ENCODE data around the gene METTL17. TPM values are rescaled to one million over a fixed set of nuclear protein-coding genes. Genes with fewer than 3 reads are reported as not detected.

Gene METTL17
- total RNA-seq, 1 experiment from 2014 or later: 39.6 TPM

DNA sequence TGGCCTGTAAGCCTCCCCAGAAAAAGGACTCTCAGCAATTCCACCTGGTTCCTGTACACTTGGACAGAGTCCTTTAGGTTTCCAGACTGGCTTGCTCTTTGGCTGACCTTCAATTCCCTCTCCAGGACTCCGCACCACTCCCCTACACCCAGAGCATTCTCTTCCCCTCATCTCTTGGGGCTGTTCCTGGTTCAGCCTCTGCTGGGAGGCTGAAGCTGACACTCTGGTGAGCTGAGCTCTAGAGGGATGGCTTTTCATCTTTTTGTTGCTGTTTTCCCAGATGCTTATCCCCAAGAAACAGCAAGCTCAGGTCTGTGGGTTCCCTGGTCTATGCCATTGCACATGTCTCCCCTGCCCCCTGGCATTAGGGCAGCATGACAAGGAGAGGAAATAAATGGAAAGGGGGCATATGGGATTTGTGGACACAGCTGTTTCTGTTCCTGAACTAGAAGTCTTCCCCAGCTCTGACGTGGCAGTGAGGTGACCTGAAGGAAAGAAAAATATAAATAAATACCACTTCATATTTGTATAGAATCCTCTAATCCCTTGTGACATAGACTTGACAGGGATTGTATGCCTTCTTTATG lies 53.7 kb downstream of the METTL17 start:
- intact Hi-C loops (cut with micrococcal nuclease; ENCODE audit: unreplicated experiment) (no loop called here), in situ Hi-C loops (cut with HindIII; ENCODE audit: low pct_unique_long_range_greater_than_20kb, low sequenced_read_pairs) (no loop called here)
- POLR2A ChIA-PET: no interaction called here
- H3K36me3 ChIP-seq (ENCODE audit: control insufficient read depth, insufficient read depth, low read length): no peaks in the 10 kb centered on the region
- no peak overlapping the region for H3K27ac ChIP-seq (ENCODE audit: low read length)
- peaks cover 2% of the 10 kb centered on the region for H3K27me3 ChIP-seq (ENCODE audit: control insufficient read depth, insufficient read depth, low read length)
- no peaks in the 10 kb centered on the region for H3K4me1 ChIP-seq (ENCODE audit: control insufficient read depth, insufficient read depth, low read length)
- no TSS peak for BruUV-seq (replicated peaks)
- H3K4me3 ChIP-seq (ENCODE audit: low read depth in 2 of 2, low read length in 2 of 2): no peak overlapping the region
- CTCF ChIA-PET: interaction anchor here (0.5 to 1.2 kb wide), 3 partner anchors 29 to 171 kb away, joined by 4 to 5 read pairs (median 5); no protein-coding TSS in a partner anchor
- TF ChIP-seq TCF7L2 (IDR thresholded peaks at IDR 0.05; ENCODE audit: low read depth, low read length): no peak
- H3K9me3 ChIP-seq (ENCODE audit: control insufficient read depth, insufficient read depth, low read depth, low read length): no peaks in the 10 kb centered on the region
- DNase-seq (ENCODE audit: low read depth, low spot score) (no peak), ATAC-seq (no peak)

- no peaks in the 10 kb centered on the region for H3K36me3 ChIP-seq (ENCODE audit: control insufficient read depth, insufficient read depth, low read length)
- intact Hi-C loops (cut with micrococcal nuclease; ENCODE audit: unreplicated experiment): no loop called here
- CTCF ChIA-PET: interaction anchor here (0.5 to 1.2 kb wide), 4 partner anchors 29 to 171 kb away, joined by 4 to 5 read pairs (median 5); no protein-coding TSS in a partner anchor
- no peak overlapping the region for H3K4me3 ChIP-seq (ENCODE audit: low read depth in 2 of 2, low read length in 2 of 2)
- H3K27me3 ChIP-seq (ENCODE audit: control insufficient read depth, insufficient read depth, low read length): peaks cover 2% of the 10 kb centered on the region; the same call in 1 of the 2 replicates
- BruUV-seq (replicated peaks): no TSS peak
- in situ Hi-C loops (cut with HindIII; ENCODE audit: low pct_unique_long_range_greater_than_20kb, low sequenced_read_pairs): no loop called here
- no peaks in the 10 kb centered on the region for H3K9me3 ChIP-seq (ENCODE audit: control insufficient read depth, insufficient read depth, low read depth, low read length)
- H3K4me1 ChIP-seq (ENCODE audit: control insufficient read depth, insufficient read depth, low read length): no peaks in the 10 kb centered on the region
- DNase-seq (ENCODE audit: low read depth, low spot score) (no peak), ATAC-seq (no peak)
- TF ChIP-seq TCF7L2 (IDR thresholded peaks at IDR 0.05; ENCODE audit: low read depth, low read length): no peak
- TF ChIP-seq SIN3A (IDR thresholded peaks at IDR 0.05; ENCODE audit: borderline replicate concordance, insufficient read depth, low read depth, low read length): no peak
- no peak for TF ChIP-seq POLR2AphosphoS5 (IDR thresholded peaks at IDR 0.05; ENCODE audit: low read depth, low read length)
- TF ChIP-seq, protein P1, sequence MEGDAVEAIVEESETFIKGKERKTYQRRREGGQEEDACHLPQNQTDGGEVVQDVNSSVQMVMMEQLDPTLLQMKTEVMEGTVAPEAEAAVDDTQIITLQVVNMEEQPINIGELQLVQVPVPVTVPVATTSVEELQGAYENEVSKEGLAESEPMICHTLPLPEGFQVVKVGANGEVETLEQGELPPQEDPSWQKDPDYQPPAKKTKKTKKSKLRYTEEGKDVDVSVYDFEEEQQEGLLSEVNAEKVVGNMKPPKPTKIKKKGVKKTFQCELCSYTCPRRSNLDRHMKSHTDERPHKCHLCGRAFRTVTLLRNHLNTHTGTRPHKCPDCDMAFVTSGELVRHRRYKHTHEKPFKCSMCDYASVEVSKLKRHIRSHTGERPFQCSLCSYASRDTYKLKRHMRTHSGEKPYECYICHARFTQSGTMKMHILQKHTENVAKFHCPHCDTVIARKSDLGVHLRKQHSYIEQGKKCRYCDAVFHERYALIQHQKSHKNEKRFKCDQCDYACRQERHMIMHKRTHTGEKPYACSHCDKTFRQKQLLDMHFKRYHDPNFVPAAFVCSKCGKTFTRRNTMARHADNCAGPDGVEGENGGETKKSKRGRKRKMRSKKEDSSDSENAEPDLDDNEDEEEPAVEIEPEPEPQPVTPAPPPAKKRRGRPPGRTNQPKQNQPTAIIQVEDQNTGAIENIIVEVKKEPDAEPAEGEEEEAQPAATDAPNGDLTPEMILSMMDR (IDR thresholded peaks at IDR 0.05): no peak
- POLR2A ChIA-PET: no interaction called here
- no peak overlapping the region for H3K27ac ChIP-seq (ENCODE audit: low read length)
Measured at GRCh38 chr14:21043974-21044618, 54.3 kb downstream of the METTL17 start.

Small RNAs within 50 kb of the gene (microRNA-seq; reads per million reads assigned to microRNA genes)
- not detected for gene MIR6717 (ENCODE audit: unreplicated experiment)

Other genes with a start within 250 kb of the METTL17 start
- gene EDDM3A, start 244.1 kb upstream of the METTL17 start, total RNA-seq (2021; ENCODE audit: unreplicated experiment): not detected
- gene EDDM3B, start 221.6 kb upstream of the METTL17 start, total RNA-seq (2021; ENCODE audit: unreplicated experiment): not detected
- gene RNASE6, start 208.7 kb upstream of the METTL17 start, total RNA-seq (2021; ENCODE audit: unreplicated experiment): not detected
- gene RNASE1, start 187.1 kb upstream of the METTL17 start, total RNA-seq (2021; ENCODE audit: unreplicated experiment): 0.69 TPM
- gene RNASE3, start 98.6 kb upstream of the METTL17 start, total RNA-seq (2021; ENCODE audit: unreplicated experiment): not detected
- not detected for gene RNASE2, start 34.5 kb upstream of the METTL17 start, total RNA-seq (2021; ENCODE audit: unreplicated experiment)
- gene SLC39A2, start 9.3 kb downstream of the METTL17 start, total RNA-seq (2021; ENCODE audit: unreplicated experiment): not detected
- 1.6 TPM for gene NDRG2, start 35.1 kb downstream of the METTL17 start, total RNA-seq (2021; ENCODE audit: unreplicated experiment)
- gene TPPP2, start 40.2 kb downstream of the METTL17 start, total RNA-seq (2021; ENCODE audit: unreplicated experiment): not detected
- not detected for gene RNASE13, start 44.8 kb downstream of the METTL17 start, total RNA-seq (2021; ENCODE audit: unreplicated experiment)
- gene RNASE7, start 52.4 kb downstream of the METTL17 start, total RNA-seq (2021; ENCODE audit: unreplicated experiment): not detected
- not detected for gene RNASE8, start 67.8 kb downstream of the METTL17 start, total RNA-seq (2021; ENCODE audit: unreplicated experiment)
- 11.1 TPM for gene ARHGEF40, start 80.3 kb downstream of the METTL17 start, total RNA-seq (2021; ENCODE audit: unreplicated experiment)
- 19.9 TPM for gene ZNF219, start 108.7 kb downstream of the METTL17 start, total RNA-seq (2021; ENCODE audit: unreplicated experiment)
- gene TMEM253, start 111.1 kb downstream of the METTL17 start, total RNA-seq (2021; ENCODE audit: unreplicated experiment): 0.33 TPM
- gene OR5AU1, start 166.1 kb downstream of the METTL17 start, total RNA-seq (2021; ENCODE audit: unreplicated experiment): not detected

Measured in Panc1 (cell line).